Heart right ventricle (tissue), 16 donors: Measurements from ENCODE around the gene PELI1. TPM values are rescaled to one million over a fixed set of nuclear protein-coding genes. Genes with fewer than 3 reads are reported as not detected.
A peak's percentile ranks its signal among the peaks of the same experiment; 100 is the strongest.

ENCODE experiments used
- ATAC-seq, 8 donors: fragments of 200-7000 bp; cut with Tn5 transposase; one replicate each; pipeline ENCODE4 v1.9.1; 2020; ENCODE audit warnings: mild to moderate bottlenecking in 8 of 8, moderate library complexity in 8 of 8, moderate number of reproducible peaks in 1 of 8
- DNase-seq, 2 donors: peaks; one replicate each; pipeline ENCODE4 v3.0.0-alpha.2; 2020
- H3K27ac ChIP-seq, 10 donors: fragments of 200-600 bp; sonication (generic) in 2 of 10; one replicate each; pipeline versions ENCODE4 v1.5.0 to v1.8.0; 2020 to 2022; ENCODE audit warnings: mild to moderate bottlenecking in 3 of 10
- H3K27me3 ChIP-seq, 7 donors: fragments of 200-600 bp; one replicate each; pipeline ENCODE4 v1.8.0; 2021 to 2022; ENCODE audit warnings: mild to moderate bottlenecking in 2 of 7
- H3K36me3 ChIP-seq, 9 donors: fragments of 200-600 bp; sonication (generic) in 1 of 9; one replicate each; pipeline versions ENCODE4 v1.5.0 to v1.8.0; 2020 to 2022; ENCODE audit warnings: mild to moderate bottlenecking in 2 of 9
- H3K4me1 ChIP-seq, 9 donors: fragments of 200-600 bp; sonication (generic) in 1 of 9; one replicate each; pipeline versions ENCODE4 v1.5.0 to v1.8.0; 2020 to 2022; ENCODE audit warnings: mild to moderate bottlenecking in 4 of 9
- H3K4me3 ChIP-seq, 10 donors: fragments of 200-600 bp; sonication (generic) in 2 of 10; one replicate each; pipeline versions ENCODE4 v1.5.0 to v1.8.0; 2020 to 2022; ENCODE audit warnings: mild to moderate bottlenecking in 7 of 10, moderate library complexity in 2 of 10
- H3K9me3 ChIP-seq, 11 donors: fragments of 200-600 bp in 10 of 11; sonication (generic) in 2 of 11; one replicate each; pipeline versions ENCODE4 v1.5.0 to v1.8.0; 2013 to 2022; ENCODE audit warnings: mild to moderate bottlenecking in 2 of 11, control low read depth in 1 of 11, moderate library complexity in 1 of 11
- WGBS, 2 donors: extraction: QIAGEN DNeasy Blood & Tissue Kit; methylation state at CpG; one replicate each; pipeline ENCODE4 v1.1.7; 2013; ENCODE audit warnings: inconsistent platforms in 1 of 2; 5-methylcytosine and 5-hydroxymethylcytosine counted together
- intact Hi-C, 10 donors: fragments of 100-400 bp; cut with DNase I; formaldehyde crosslinking; loops; one replicate each; pipeline versions ENCODE4 v1.11.1 to v1.14.2; 2022
- long read RNA-seq, 3 donors: library from polyadenylated mRNA; unstranded; transcript quantifications; one replicate each; pipeline ENCODE4 v2.0.0, GENCODE V29; 2020 to 2021
- polyA plus RNA-seq, 2 donors: library from polyadenylated mRNA; stranded (reverse); fragments of 200-250 nt; gene quantifications; one replicate each; pipeline ENCODE4 v1.2.3, GENCODE V29; 2013
- total RNA-seq, 10 donors: library from RNA; stranded (reverse); fragmentation: NEBNext Ultra II Directional in 3 of 10; extraction: Animal tissue kit (Norgen Biotek cat#: 25700) in 3 of 10; gene quantifications; one replicate each; pipeline versions ENCODE4 v1.2.1 to v1.2.4, GENCODE V29; 2021 to 2023
- TF ChIP-seq, protein P1 (sequence below), 9 donors: fragments of 200-600 bp; sonication (generic) in 2 of 9; IDR thresholded peaks; one replicate each; pipeline versions ENCODE4 v1.5.0 to v1.8.0; 2021 to 2022; ENCODE audit warnings: antibody characterized with exemption in 9 of 9, mild to moderate bottlenecking in 5 of 9, moderate library complexity in 1 of 9
- donor health status: Arrhythmogenic right ventricular cardiomyopathy.
- donor health status: ischemic (EF 13 %, LVEDD 7.1; RV severe dilation, severe dysfunction).
- donor health status: healthy with polysubstance abuse.
- donor health status: DM: no; HTN: yes; CAD: no.
- donor health status: DM: no; HTN: no; CAD: no.
- donor health status: ischemic (EF 25% LVEDD 6.9; RV normal size, moderate dysfunction).
- donor health status: ischemic (EF 25% LVEDD 5.7; RV mildly dilated, moderate dysfunction).
- donor health status: healthy.
- donor health status: DM: yes; HTN: yes; CAD: no.
- donor health status: Ischemic cardiomyopathy.
- donor health status: ischemic (EF 35%, LVEDD 5.7; RV mildly dilated, moderate dysfunction).
- donor health status: nonischemic (EF 11% LVEDD 7.7; RV severe dilation, severe dysfunction).
- donor health status: DM: yes; HTN: yes; CAD: no.
- donor health status: PGD.
- donor health status: ischemic (EF 29% LVEDD 5.4; RV normal size, mild dysfunction).
- donor health status: nonischemic (EF 23%, LVEDD 6.1; RV moderate dilation, normal function).

Gene PELI1, protein sequence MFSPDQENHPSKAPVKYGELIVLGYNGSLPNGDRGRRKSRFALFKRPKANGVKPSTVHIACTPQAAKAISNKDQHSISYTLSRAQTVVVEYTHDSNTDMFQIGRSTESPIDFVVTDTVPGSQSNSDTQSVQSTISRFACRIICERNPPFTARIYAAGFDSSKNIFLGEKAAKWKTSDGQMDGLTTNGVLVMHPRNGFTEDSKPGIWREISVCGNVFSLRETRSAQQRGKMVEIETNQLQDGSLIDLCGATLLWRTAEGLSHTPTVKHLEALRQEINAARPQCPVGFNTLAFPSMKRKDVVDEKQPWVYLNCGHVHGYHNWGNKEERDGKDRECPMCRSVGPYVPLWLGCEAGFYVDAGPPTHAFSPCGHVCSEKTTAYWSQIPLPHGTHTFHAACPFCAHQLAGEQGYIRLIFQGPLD
- 10 to 100 TPM in 3 of 10 donors, 1 to 10 TPM in 7; 6.3 to 15.6 (median 8.6) TPM for total RNA-seq
- 1 to 10 TPM; 6.0 to 9.1 TPM for polyA plus RNA-seq
- long read RNA-seq, donor 1, transcript PELI1-201 (7 exons, 3,750 nt): major isoform, 8 of 11 reads
- long read RNA-seq, donor 1, partial matches to known transcripts: 0 of 11 reads
- long read RNA-seq, donor 1, other reads (novel, unspliced or antisense): 3 of 11 reads
- long read RNA-seq, donor 2, transcript PELI1-201 (7 exons, 3,750 nt): major isoform, 7 of 7 reads
- long read RNA-seq, donor 2, partial matches to known transcripts: 0 of 7 reads
- long read RNA-seq, donor 2, other reads (novel, unspliced or antisense): 0 of 7 reads
- long read RNA-seq, donor 3, transcript PELI1-201 (7 exons, 3,750 nt): major isoform, 47 of 56 reads
- long read RNA-seq, donor 3, partial matches to known transcripts: 5 of 56 reads
- long read RNA-seq, donor 3, other reads (novel, unspliced or antisense): 4 of 56 reads

DNA sequence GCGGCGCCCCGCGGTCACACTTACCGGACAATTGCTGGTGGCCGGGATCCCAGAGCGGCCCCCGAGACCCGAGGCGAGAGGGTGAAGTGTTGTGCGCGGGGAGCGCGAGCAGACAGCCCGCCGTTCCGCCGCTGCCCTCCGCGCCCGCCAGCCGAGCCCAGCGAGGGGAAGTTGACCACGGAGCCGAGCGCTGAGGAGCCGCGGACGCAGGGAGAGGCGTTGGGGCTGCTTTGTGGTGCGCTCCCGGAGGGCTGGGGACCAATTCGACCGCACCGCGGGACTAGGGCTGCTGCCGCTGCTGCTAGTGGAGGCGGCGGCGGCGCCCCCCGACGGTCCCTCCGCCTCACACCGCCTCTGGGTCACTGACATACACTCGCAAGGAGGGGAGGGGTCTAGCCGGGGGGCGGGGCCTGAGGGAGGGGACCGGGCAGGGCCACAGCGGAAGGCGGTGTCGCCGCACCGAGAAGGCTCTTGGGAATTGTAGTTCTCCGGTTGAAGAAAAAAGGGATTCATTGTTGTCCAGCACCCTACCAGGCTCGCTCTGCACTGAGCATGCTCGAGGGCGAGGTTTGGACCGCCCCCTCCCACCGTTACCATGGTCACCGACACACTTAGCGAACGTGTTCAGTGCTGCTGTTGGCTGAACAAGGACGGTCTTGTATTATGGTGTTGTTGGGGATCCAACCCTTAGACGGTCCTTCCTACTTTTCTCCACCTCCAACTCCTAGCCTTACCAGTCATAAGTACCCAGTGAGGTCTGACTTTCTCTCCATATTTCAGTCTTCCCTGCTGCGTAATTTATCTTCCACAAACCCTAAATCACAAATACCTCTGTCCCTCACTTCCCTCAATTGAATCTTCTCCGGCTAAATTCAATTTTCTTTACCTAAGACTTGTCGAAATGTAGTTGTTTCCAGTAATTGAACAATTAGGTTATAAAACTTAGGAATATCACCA lies at the start of gene PELI1:
PELI1 (minus strand) TSS at position 364 of the 957 bp plus-strand sequence. CDS start 36,110 bp downstream, outside the sequence.
- H3K36me3 ChIP-seq: no peaks in the 10 kb centered on the region
- intact Hi-C loops: loop anchor here in 8 of 10 donors (5.0 to 10.0 kb wide), 11 partner anchors 58 to 183 kb away; no protein-coding TSS in a partner anchor
- peaks cover 0 to 39% (median 18%) of the 10 kb centered on the region in 9 donors for H3K4me1 ChIP-seq
- H3K4me3 ChIP-seq: peak within 1 kb of the TSS; percentile 78 to 99 (median 95)
- H3K27ac ChIP-seq: peak within 1 kb of the TSS; percentile 96 to 99 (median 98)
- 5 to 6% methylated on average over 49 to 68 of the region's 68 CpGs for WGBS, 2 donors
- ATAC-seq (peak; percentile 98 to 100 (median 99)), DNase-seq (peak; percentile 94 to 96)
- H3K9me3 ChIP-seq: no peaks in the 10 kb centered on the region
- TF ChIP-seq, protein P1, sequence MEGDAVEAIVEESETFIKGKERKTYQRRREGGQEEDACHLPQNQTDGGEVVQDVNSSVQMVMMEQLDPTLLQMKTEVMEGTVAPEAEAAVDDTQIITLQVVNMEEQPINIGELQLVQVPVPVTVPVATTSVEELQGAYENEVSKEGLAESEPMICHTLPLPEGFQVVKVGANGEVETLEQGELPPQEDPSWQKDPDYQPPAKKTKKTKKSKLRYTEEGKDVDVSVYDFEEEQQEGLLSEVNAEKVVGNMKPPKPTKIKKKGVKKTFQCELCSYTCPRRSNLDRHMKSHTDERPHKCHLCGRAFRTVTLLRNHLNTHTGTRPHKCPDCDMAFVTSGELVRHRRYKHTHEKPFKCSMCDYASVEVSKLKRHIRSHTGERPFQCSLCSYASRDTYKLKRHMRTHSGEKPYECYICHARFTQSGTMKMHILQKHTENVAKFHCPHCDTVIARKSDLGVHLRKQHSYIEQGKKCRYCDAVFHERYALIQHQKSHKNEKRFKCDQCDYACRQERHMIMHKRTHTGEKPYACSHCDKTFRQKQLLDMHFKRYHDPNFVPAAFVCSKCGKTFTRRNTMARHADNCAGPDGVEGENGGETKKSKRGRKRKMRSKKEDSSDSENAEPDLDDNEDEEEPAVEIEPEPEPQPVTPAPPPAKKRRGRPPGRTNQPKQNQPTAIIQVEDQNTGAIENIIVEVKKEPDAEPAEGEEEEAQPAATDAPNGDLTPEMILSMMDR (IDR thresholded peaks at IDR 0.05): peak in 7 of 9 donors; percentile 9 to 56 (median 42)
- H3K27me3 ChIP-seq: no peaks in the 10 kb centered on the region

DNA sequence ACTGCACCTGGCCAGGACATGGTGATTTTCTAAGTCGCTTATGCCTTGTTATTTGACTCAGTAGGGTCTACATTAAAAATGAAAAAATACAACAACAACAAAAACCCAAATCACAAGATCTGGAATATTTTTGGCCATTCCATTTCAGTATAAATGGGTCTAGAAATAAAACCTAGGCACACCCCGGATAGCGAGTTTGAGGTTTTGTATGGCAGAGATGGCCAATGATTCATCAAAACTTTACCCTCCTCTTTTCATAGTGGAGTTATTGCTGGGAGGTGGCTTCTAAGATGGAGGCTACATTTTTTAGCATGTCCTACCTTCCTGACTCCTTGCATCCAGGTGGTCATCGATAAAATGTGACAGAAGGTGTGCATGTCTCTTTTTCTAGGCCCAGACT lies 49.3 kb upstream of the PELI1 start:
- Histone ChIP-seq H3K4me1 (peaks cover 0 to 37% (median 0%) of the 10 kb centered on the region in 9 donors), H3K36me3 (no peaks in the 10 kb centered on the region), H3K27me3 (no peaks in the 10 kb centered on the region), H3K9me3 (no peaks in the 10 kb centered on the region), H3K4me3 (no peak overlapping the region), H3K27ac (peak overlapping the region in 1 of 10 donors; percentile 86)
- no peak for DNase-seq
- TF ChIP-seq, protein P1 (IDR thresholded peaks at IDR 0.05): no peak
- WGBS, 2 donors: 94 to 96% methylated on average over 4 of the region's 4 CpGs
- intact Hi-C loops: no loop called here
- ATAC-seq: no peak

DNA sequence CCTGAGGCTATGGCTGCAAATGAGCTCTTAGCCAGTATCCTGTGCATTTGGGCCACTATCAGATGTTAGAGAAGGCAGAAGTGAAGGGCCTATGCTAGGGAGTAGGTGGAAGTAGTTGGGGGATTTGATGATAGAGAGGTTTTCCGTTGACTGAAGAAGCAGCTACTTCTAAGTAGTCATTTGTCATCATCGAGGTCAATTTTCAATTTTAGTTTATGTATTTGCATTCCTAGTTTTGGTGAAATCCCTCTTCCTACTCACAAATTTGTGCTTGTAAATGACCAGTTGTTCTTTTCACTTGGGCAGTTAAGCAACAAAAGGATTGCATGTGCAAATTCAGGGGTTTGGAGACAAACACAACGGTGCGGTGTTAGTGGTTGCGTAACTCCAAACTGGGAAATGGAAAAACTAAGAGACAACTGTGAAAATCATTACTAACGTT lies 48.5 kb upstream of the PELI1 start:
- H3K4me1 ChIP-seq: peaks cover 0 to 38% (median 0%) of the 10 kb centered on the region in 9 donors
- no peaks in the 10 kb centered on the region for H3K27me3 ChIP-seq
- no peaks in the 10 kb centered on the region for H3K9me3 ChIP-seq
- TF ChIP-seq, protein P1 (IDR thresholded peaks at IDR 0.05): no peak
- peak in 1 of 8 donors; percentile 53 for ATAC-seq
- intact Hi-C loops: no loop called here
- no peaks in the 10 kb centered on the region for H3K36me3 ChIP-seq
- 73 to 76% methylated on average over 6 of the region's 6 CpGs for WGBS, 2 donors
- no peak for DNase-seq
- peak overlapping the region in 3 of 10 donors; percentile 16 to 86 (median 37) for H3K27ac ChIP-seq
- H3K4me3 ChIP-seq: no peak overlapping the region
